HG02798 (cell line): Measurements from ENCODE around the gene NDUFAB1.
"Not testable (repeated sequence)": the region's sequence is repeated elsewhere in the genome, so short reads cannot be mapped to it uniquely, and the experiment has no call there.

Experiments
- ATAC-seq: cut with Tn5 transposase; IDR thresholded peaks from one replicate; pipeline ENCODE4 v1.9.1; 2021; ENCODE audit warnings: mild to moderate bottlenecking; ENCODE audit not compliant: unreplicated experiment, poor library complexity

The NDUFAB1 gene

GRCh38 chr16:23595951-23596720 is at the start of gene NDUFAB1:
NDUFAB1 (minus strand) TSS chr16:23596316; CDS start chr16:23596290, 26 bp downstream.
- peak; percentile 95 for ATAC-seq

DNA sequence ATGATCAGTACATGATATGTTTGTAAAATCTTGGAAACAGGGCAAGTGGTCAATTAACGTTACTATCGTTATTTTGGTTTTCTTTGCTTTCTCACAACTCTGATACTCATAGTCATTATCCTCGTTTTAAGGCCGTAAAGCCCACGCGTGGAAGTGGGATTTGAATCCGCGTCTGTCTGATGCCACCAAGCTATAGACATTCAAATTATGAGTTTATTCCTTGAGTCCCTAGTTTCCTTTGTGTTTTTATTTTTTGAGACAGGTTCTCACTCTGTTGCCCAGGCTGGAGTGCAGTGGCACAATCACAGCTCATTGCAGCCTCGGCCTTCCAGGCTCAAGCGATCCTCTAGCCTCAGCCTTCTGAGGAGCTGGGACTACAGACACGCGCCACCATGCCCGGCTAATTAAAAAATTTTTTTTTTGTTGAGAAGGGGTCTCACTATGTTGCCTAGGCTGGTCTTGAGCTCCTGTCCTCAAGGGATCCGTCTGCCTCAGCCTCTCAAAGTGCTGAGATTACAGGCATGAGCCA is 46.2 kb upstream of the NDUFAB1 start:
- no peak for ATAC-seq

- peak; percentile 99 for ATAC-seq
These were observed 45.0 kb upstream of the NDUFAB1 start, which contains the start of the genes DCTN5 and PALB2 for GRCh38 chr16:23640931-23641765. DCTN5 (plus strand) TSS chr16:23641466; CDS start chr16:23641543, 77 bp downstream. PALB2 (minus strand) TSS chr16:23641310; CDS start chr16:23641157, 153 bp downstream.

GRCh38 chr16:23640615-23640930 is 44.5 kb upstream of the NDUFAB1 start:
- no peak for ATAC-seq

GRCh38 chr16:23635958-23636357 is 39.8 kb upstream of the NDUFAB1 start:
- no peak for ATAC-seq

- ATAC-seq, result no peak
These were observed 38.4 kb upstream of the NDUFAB1 start for GRCh38 chr16:23634461-23635036.

DNA sequence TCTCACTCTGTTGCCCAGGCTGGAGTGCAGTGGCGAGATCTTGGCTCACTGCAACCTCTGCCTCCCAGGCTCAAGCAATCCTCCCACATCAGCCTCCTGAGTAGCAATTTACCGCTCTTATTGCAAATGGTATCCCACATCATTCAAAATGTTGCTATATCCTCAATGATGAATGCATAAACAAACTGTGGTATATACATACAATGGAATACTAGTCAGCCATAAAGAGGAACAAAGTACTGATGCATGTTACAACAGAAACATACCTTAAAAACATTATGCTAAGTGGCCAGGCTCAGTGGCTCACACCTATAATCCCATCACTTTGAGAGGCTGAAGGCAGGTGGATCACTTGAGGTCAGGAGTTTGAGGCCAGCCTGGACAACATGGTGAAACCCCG is 35.8 kb upstream of the NDUFAB1 start:
- not testable (repeated sequence) for ATAC-seq

- ATAC-seq, result no peak
These were observed 33.4 kb upstream of the NDUFAB1 start for GRCh38 chr16:23629516-23629915.

DNA sequence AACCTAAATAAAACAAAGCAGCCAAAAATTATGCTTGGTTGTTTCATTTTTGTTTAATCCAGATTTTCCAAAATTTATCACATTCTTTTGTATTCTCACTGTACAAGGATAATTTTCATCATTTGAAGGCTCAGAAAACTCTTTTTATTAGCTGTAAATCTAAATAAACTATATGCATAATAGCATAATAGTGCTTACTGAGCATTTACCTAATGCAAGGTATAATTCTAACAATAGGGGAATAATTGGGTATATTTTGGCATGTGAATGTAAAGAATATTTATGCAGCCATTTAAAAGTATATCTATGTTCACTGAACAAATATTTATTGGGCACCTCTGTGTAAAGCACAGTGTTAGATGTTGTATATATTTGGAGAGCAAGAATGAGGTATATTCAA is 28.0 kb upstream of the NDUFAB1 start:
- ATAC-seq, result no peak

GRCh38 chr16:23615805-23616204 is 19.7 kb upstream of the NDUFAB1 start:
- ATAC-seq, result no peak

DNA sequence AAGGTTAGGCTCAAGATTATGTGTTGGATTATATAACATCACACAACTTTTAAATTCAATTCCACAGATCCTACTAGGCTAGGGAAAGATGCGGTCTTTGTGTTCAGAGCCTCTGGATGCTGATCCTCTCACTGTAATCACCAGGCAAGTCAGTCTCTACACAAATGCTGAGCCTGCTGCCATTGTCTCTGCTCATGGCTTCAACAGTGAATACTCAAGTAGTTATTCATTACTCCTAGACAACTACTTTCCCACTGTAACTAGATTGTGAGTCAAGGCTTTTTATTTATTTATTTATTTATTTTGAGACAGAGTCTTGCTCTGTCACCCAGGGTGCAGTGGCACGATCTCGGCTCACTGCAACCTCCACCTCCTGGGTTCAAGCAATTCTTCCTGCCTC is 15.8 kb upstream of the NDUFAB1 start:
- no peak for ATAC-seq

- ATAC-seq, result not testable (repeated sequence)
These were observed 14.8 kb upstream of the NDUFAB1 start for GRCh38 chr16:23610905-23611304.

GRCh38 chr16:23609929-23610328 is 13.8 kb upstream of the NDUFAB1 start:
- no peak for ATAC-seq

DNA sequence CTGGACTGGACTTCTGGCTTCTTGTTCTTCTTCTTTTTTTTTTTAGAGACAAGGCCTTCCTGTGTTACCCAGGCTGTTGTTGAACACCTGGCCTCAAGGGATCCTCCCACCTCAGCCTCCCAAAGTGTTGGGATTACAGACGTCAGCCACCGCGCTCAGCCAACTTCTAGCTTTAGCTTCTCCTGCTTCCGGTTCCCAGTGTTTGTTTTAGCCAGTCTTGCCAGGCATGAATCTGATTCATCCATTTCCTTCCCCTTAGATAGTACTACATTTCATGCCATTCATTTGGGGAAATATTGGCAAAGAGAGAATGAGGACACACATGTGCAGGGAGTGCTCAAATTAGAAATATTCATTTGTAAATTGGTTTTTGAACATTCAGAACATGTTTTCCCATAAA is 12.1 kb upstream of the NDUFAB1 start:
- ATAC-seq, result no peak

DNA sequence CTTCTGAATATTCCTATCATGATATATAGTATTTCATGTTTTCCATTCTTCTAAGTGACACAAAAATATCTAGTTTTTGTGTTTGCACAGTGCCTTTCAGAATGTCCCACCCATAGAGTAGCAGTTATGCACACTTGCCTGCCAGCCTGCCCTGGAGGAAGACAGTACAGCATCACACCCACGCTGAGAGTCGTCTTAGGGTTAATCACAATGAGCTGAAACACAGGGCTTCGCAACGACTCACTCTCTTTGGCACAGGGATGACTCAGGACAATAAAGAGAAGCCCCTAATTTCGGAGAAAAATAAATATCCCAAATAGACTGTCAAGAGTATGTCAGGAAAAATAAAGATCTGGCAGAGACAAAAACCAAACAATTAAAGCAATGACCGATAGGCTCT is 11.6 kb upstream of the NDUFAB1 start:
- no peak for ATAC-seq

- no peak for ATAC-seq
These were observed 1.1 kb upstream of the NDUFAB1 start for GRCh38 chr16:23597003-23597756.

DNA sequence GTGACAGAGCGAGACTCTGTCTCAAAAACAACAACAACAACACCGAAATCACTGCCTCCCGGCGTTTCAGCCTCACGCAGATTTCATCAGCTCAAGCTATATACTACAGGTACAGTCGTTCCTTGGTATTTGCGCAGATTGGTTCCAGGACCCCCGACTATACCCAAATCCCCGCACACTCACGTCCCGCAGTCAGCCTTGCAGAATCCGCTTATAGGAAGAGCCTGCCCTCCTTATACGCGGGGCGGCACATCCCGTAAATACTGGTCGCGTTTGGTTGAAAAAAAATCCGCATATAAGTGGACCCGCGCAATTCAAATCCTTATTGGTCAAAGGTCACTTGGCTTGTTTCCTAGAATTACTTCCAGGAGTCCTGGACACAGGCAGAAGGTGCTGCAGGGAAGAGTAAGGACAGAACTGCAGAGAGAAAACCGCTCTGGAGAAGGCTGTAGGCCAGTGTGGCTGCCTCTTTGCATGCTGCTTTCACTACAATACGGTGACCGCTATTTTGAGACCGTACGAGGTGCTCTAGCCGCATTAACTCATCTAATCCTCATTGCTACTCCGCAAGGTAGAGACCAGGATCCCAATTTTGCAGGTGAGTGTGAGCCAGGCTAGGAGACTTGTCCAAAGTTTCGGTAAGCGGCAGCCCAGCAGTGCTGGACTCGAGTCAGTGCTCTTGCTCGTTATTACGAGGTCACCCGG is 718 bp downstream of the NDUFAB1 start:
- ATAC-seq, result no peak

GRCh38 chr16:23594186-23594585 is 1.9 kb downstream of the NDUFAB1 start:
- no peak for ATAC-seq

- no peak for ATAC-seq
These were observed 5.9 kb downstream of the NDUFAB1 start for GRCh38 chr16:23590181-23590580.

- ATAC-seq, result no peak
These were observed 8.4 kb downstream of the NDUFAB1 start for GRCh38 chr16:23587726-23588125.
